CD4-positive, alpha-beta T cell (primary cell): ENCODE results near the gene NNMT. TPM values are rescaled to one million over a fixed set of nuclear protein-coding genes. Genes with fewer than 3 reads are reported as not detected.

Experiments
- ATAC-seq: fragments of 200-7000 bp; cut with Tn5 transposase; one replicate; pipeline ENCODE4 v1.10.0; 2022; ENCODE audit warnings: mild to moderate bottlenecking; ENCODE audit not compliant: poor library complexity
- CTCF ChIA-PET: fragments of 350-600 bp; sonication (Branson Sonifier 250); formaldehyde crosslinking; loops from one replicate; lab custom pipeline; 2021; ENCODE audit warnings: antibody characterized with exemption, inconsistent platforms; lab: Charles Lee
- POLR2A ChIA-PET: fragments of 350-600 bp; sonication (Branson Sonifier 250); formaldehyde crosslinking; loops from one replicate; lab custom pipeline; 2021; ENCODE audit warnings: antibody characterized with exemption, inconsistent platforms; lab: Charles Lee
- DNase-seq, 14 experiments: peaks; one replicate each; pipeline ENCODE4 v3.0.0-alpha.2; 2013 to 2020; ENCODE audit warnings: mixed read lengths in 2 of 14
- H3K27ac ChIP-seq, 2 donors: one replicate each; pipeline versions ENCODE4 v1.5.1 to v1.7.0; 2013; ENCODE audit warnings: low read length in 2 of 2, low read depth in 1 of 2, mild to moderate bottlenecking in 1 of 2
- H3K27me3 ChIP-seq, 2 experiments: 1 replicate in 1 of 2; 2 replicates in 1 of 2; pipeline versions ENCODE4 v1.6.1 to v1.7.0; 2013; ENCODE audit warnings: low read length in 2 of 2, control low read depth in 1 of 2, mild to moderate bottlenecking in 1 of 2, moderate library complexity in 1 of 2; ENCODE audit not compliant: insufficient read depth in 2 of 2, control insufficient read depth in 1 of 2
- H3K36me3 ChIP-seq: one replicate; pipeline ENCODE4 v1.6.1; 2013; ENCODE audit warnings: low read length, control low read depth; ENCODE audit not compliant: insufficient read depth
- H3K4me1 ChIP-seq: one replicate; pipeline ENCODE4 v1.6.1; 2013; ENCODE audit warnings: low read length, control low read depth; ENCODE audit not compliant: insufficient read depth
- H3K4me3 ChIP-seq: one replicate; pipeline ENCODE4 v1.5.1; 2013; ENCODE audit warnings: mild to moderate bottlenecking, low read length, moderate library complexity
- H3K9me3 ChIP-seq, 2 experiments: 1 replicate in 1 of 2; 2 replicates in 1 of 2; pipeline versions ENCODE4 v1.6.1 to v1.7.0; 2013; ENCODE audit warnings: low read length in 2 of 2, mild to moderate bottlenecking in 2 of 2, control low read depth in 1 of 2, moderate library complexity in 1 of 2; ENCODE audit not compliant: control insufficient read depth in 1 of 2, insufficient read depth in 1 of 2
- H3K27ac Mint-ChIP-seq: one replicate; pipeline ENCODE4 v1.8.0; 2020; ENCODE audit warnings: mixed read lengths
- H3K27me3 Mint-ChIP-seq: one replicate; pipeline ENCODE4 v1.8.0; 2021; ENCODE audit warnings: mixed read lengths
- H3K36me3 Mint-ChIP-seq: one replicate; pipeline ENCODE4 v1.8.0; 2021; ENCODE audit warnings: low read depth, mixed read lengths
- H3K4me1 Mint-ChIP-seq: one replicate; pipeline ENCODE4 v1.8.0; 2021; ENCODE audit warnings: low read depth, mixed read lengths
- H3K4me3 Mint-ChIP-seq: one replicate; pipeline ENCODE4 v1.8.0; 2020; ENCODE audit warnings: mild to moderate bottlenecking, mixed read lengths
- H3K9me3 Mint-ChIP-seq: one replicate; pipeline ENCODE4 v1.8.0; 2020; ENCODE audit warnings: mixed read lengths
- intact Hi-C, 2 experiments: fragments of 100-400 bp; cut with DNase I in 1 of 2; cut with micrococcal nuclease in 1 of 2; formaldehyde crosslinking; loops; one replicate each; pipeline versions ENCODE4 v1.15.1 to v1.9.0; 2023 to 2025; cut with DNase I, micrococcal nuclease
- polyA plus RNA-seq, 2 donors: library from polyadenylated mRNA; unstranded; fragments of 120-200 nt; gene quantifications; one replicate each; pipeline ENCODE4 v1.2.1, GENCODE V29; 2013
- total RNA-seq, 174 experiments: library from RNA in 2 of 174; stranded (reverse) in 2 of 174; gene quantifications; one replicate each; pipeline ENCODE4 v1.2.3 and lab custom pipeline; 2021 to 2026
- TF ChIP-seq, protein P1 (sequence below): fragments of 200-600 bp; IDR thresholded peaks from one replicate; pipeline ENCODE4 v1.8.0; 2022; ENCODE audit warnings: antibody characterized with exemption, mild to moderate bottlenecking

The NNMT gene
- not detected for total RNA-seq
- polyA plus RNA-seq (2013, experiment 1 of 2): not detected
- 1.4 TPM for polyA plus RNA-seq (2013, experiment 2 of 2)
- 0 to 0.18 (median 0) reads per million in 172 experiments for total RNA-seq (lab: John Stamatoyannopoulos, UW)

DNA sequence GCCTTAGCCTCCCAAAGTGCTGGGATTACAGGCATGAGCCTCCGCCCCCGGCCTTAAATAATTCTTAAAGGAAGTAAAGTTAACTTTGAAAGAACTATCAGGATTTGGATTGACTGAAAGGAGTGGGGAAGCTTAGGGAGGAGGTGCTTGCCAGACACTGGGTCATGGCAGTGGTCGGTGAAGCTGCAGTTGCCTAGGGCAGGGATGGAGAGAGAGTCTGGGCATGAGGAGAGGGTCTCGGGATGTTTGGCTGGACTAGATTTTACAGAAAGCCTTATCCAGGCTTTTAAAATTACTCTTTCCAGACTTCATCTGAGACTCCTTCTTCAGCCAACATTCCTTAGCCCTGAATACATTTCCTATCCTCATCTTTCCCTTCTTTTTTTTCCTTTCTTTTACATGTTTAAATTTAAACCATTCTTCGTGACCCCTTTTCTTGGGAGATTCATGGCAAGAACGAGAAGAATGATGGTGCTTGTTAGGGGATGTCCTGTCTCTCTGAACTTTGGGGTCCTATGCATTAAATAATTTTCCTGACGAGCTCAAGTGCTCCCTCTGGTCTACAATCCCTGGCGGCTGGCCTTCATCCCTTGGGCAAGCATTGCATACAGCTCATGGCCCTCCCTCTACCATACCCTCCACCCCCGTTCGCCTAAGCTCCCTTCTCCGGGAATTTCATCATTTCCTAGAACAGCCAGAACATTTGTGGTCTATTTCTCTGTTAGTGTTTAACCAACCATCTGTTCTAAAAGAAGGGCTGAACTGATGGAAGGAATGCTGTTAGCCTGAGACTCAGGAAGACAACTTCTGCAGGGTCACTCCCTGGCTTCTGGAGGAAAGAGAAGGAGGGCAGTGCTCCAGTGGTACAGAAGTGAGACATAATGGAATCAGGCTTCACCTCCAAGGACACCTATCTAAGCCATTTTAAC lies at the start of gene NNMT:
TSS of gene NNMT (plus strand) at position 724 of the 929 bp plus-strand sequence. CDS start at position 882, 158 bp downstream.
- H3K36me3 Mint-ChIP-seq: no peaks in the 10 kb centered on the region
- no peak within 1 kb of the TSS for H3K4me3 ChIP-seq
- no peak for ATAC-seq
- no peaks in the 10 kb centered on the region for H3K9me3 ChIP-seq
- H3K9me3 Mint-ChIP-seq: peaks cover 5% of the 10 kb centered on the region
- H3K27me3 ChIP-seq: peaks cover 0 to 3% of the 10 kb centered on the region in 2 experiments
- CTCF ChIA-PET: no interaction called here
- no peak within 1 kb of the TSS for H3K27ac ChIP-seq
- intact Hi-C loops: no loop called here
- peaks cover 24% of the 10 kb centered on the region for H3K27me3 Mint-ChIP-seq
- no peak within 1 kb of the TSS for H3K4me3 Mint-ChIP-seq
- TF ChIP-seq, protein P1, sequence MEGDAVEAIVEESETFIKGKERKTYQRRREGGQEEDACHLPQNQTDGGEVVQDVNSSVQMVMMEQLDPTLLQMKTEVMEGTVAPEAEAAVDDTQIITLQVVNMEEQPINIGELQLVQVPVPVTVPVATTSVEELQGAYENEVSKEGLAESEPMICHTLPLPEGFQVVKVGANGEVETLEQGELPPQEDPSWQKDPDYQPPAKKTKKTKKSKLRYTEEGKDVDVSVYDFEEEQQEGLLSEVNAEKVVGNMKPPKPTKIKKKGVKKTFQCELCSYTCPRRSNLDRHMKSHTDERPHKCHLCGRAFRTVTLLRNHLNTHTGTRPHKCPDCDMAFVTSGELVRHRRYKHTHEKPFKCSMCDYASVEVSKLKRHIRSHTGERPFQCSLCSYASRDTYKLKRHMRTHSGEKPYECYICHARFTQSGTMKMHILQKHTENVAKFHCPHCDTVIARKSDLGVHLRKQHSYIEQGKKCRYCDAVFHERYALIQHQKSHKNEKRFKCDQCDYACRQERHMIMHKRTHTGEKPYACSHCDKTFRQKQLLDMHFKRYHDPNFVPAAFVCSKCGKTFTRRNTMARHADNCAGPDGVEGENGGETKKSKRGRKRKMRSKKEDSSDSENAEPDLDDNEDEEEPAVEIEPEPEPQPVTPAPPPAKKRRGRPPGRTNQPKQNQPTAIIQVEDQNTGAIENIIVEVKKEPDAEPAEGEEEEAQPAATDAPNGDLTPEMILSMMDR: no peak
- H3K27ac Mint-ChIP-seq: no peak within 1 kb of the TSS
- H3K4me1 Mint-ChIP-seq: no peaks in the 10 kb centered on the region
- no peak for DNase-seq
- H3K4me1 ChIP-seq: no peaks in the 10 kb centered on the region
- H3K36me3 ChIP-seq: no peaks in the 10 kb centered on the region
- POLR2A ChIA-PET: no interaction called here

DNA sequence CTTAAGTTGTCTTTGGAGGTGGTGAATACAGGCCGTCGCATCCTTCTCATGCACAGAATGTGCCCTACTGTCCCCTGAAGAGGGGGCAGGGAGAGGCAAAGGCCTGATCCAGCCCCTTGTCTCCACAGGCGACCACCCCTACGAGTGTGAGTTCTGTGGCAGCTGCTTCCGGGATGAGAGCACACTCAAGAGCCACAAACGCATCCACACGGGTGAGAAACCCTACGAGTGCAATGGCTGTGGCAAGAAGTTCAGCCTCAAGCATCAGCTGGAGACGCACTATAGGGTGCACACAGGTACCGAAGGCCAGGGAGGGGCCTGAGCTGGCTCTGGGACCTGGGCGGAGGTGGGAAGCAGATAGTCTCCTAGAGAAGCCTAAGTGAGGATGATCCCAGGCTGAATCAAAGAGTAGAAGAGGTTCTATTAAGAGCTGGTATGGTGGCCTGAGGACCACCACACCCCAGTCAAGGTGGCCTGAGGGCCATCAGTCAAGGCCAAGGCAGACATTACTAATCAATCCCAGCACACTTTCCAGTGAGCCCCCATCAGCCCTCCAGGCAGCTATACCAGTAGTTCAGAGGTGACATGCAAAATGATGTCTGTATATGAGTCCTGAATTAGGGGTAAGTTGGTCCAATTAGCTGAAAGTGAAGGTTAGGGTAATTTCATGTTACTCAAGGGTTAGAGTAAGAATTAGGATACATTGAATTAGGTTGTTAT lies 49.0 kb upstream of the NNMT start:
- Histone ChIP-seq H3K27ac (no peak overlapping the region), H3K4me1 (no peaks in the 10 kb centered on the region), H3K36me3 (no peaks in the 10 kb centered on the region), H3K4me3 (no peak overlapping the region), H3K27me3 (no peaks in the 10 kb centered on the region), H3K9me3 (no peaks in the 10 kb centered on the region)
- TF ChIP-seq, protein P1: no peak
- POLR2A ChIA-PET: no interaction called here
- ATAC-seq (no peak), DNase-seq (no peak)
- Mint-ChIP-seq H3K27me3 (no peaks in the 10 kb centered on the region), H3K9me3 (no peaks in the 10 kb centered on the region), H3K4me3 (no peak overlapping the region), H3K4me1 (no peaks in the 10 kb centered on the region), H3K27ac (no peak overlapping the region), H3K36me3 (no peaks in the 10 kb centered on the region)
- intact Hi-C loops: no loop called here
- CTCF ChIA-PET: interaction anchor here (1.1 to 1.2 kb wide), 2 partner anchors 14 to 351 kb away, joined by 3 to 5 read pairs; no protein-coding TSS in a partner anchor

DNA sequence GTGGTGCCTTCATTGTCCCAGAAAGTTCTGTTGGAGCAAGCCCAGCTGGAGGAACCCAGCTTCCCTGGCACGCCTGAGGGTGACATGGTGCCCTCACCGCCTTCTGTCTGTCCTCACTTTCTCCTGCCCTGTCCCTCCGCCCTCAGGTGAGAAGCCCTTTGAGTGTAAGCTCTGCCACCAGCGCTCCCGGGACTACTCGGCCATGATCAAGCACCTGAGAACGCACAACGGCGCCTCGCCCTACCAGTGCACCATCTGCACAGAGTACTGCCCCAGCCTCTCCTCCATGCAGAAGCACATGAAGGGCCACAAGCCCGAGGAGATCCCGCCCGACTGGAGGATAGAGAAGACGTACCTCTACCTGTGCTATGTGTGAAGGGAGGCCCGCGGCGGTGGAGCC lies 46.0 kb upstream of the NNMT start:
- no peak overlapping the region for H3K27ac ChIP-seq

More for the DNA sequence above, 46.0 kb upstream of the NNMT start:
- no peaks in the 10 kb centered on the region for H3K27me3 Mint-ChIP-seq
- no peaks in the 10 kb centered on the region for H3K36me3 Mint-ChIP-seq
- ATAC-seq (no peak), DNase-seq (no peak)
- ChIA-PET CTCF (no interaction called here), POLR2A (no interaction called here)
- H3K27ac Mint-ChIP-seq: no peak overlapping the region
- Histone ChIP-seq H3K27me3 (no peaks in the 10 kb centered on the region), H3K9me3 (no peaks in the 10 kb centered on the region), H3K4me3 (no peak overlapping the region), H3K36me3 (no peaks in the 10 kb centered on the region), H3K4me1 (no peaks in the 10 kb centered on the region)
- no peak overlapping the region for H3K4me3 Mint-ChIP-seq
- H3K9me3 Mint-ChIP-seq: no peaks in the 10 kb centered on the region
- intact Hi-C loops: loop anchor here in 1 of 2 experiments (5.0 kb wide), 1 partner anchor 43 kb away; no protein-coding TSS in a partner anchor
- TF ChIP-seq, protein P1: no peak
- no peaks in the 10 kb centered on the region for H3K4me1 Mint-ChIP-seq
